ENCODE results near the gene DMXL1.
"Not testable (repeated sequence)": the region's sequence is repeated elsewhere in the genome, so short reads cannot be mapped to it uniquely, and the experiment has no call there.

DMXL1 gene

DNA sequence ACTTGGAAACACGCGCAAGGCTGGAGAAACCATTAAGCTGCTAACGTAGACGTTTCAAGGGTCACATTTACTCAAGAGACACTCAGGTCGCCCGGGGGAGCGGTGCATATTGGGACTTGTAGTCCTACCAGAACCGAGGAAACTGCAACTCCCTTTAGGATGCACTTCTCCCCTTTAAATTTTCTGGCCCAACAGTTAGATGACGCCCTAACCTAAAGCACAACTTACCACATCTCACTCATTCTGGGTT is 384 bp upstream of the DMXL1 start:
- no peak for DNase-seq (ENCODE audit: low read depth)

GRCh38 chr5:119071561-119071995 is 691 bp downstream of the DMXL1 start:
- no peak for DNase-seq (ENCODE audit: low read depth)

- no peak for DNase-seq (ENCODE audit: low read depth)
Measured at GRCh38 chr5:119072496-119072895, 1.6 kb downstream of the DMXL1 start.

DNA sequence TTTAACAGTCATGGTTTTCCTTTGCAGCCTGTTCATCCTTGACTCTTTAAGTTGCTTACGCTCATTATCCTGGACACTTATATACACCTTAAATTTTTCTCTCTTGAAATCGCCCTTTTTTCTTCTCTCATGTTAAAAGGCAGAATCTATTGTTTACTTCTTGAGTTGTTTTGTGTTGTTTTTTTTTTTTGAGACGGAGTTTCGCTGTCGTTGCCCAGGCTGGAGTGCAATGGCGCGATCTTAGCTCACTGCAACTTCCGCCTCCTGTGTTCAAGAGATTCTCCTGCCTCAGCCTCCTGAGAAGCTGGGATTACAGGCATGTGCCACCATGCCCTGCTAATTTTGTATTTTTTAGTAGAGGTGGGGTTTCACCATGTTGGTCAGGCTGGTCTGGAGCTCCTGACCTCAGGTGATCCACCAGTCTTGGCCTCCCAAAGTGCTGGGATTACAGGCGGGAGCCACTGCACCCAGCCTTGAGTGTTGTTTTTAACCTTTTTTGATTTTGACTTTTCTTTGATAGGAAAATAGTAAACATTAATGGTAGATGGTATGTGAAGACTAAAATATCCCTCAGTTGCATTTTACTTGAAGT is 3.0 kb downstream of the DMXL1 start:
- DNase-seq (ENCODE audit: low read depth) = not testable (repeated sequence)

- DNase-seq (ENCODE audit: low read depth) = no peak
Measured at GRCh38 chr5:119074419-119074818, 3.5 kb downstream of the DMXL1 start.

DNA sequence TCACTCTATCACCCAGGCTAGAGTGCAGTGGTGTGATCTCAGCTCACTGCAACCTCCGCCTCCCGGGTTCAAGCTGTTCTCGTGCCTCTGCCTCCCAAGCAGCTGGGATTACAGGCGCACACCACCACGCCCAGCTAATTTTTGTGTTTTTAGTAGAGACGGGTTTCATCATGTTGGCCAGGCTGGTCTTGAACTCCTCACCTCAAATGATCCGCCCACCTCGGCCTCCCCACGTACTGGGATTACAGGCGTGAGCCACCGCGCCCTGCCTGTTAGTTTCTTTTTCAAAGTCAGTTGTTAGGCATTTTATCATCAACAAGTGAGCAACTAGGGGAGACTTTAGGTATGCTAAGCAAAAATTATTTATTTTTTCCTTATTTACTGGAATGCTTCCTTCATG is 4.4 kb downstream of the DMXL1 start:
- not testable (repeated sequence) for DNase-seq (ENCODE audit: low read depth)

DNA sequence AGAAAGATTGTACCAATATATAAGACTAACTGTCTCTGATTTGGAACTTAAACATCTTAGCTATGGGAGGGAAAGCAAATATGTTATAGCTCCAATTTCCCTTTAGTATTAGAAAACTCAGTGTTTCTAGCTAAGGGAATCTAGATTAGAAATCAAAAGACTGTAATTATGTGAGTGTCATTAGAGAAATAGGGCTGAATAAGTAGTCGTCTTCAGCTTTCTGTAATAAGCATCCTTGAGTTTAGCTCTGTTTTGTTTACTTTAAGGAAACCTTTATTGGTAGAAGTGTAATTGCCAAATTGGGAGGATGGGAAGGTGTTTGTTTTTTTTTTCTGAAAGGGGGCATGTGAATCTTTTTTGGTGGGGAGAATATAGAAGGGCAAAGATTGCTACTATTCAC is 5.2 kb downstream of the DMXL1 start:
- no peak for DNase-seq (ENCODE audit: low read depth)

DNA sequence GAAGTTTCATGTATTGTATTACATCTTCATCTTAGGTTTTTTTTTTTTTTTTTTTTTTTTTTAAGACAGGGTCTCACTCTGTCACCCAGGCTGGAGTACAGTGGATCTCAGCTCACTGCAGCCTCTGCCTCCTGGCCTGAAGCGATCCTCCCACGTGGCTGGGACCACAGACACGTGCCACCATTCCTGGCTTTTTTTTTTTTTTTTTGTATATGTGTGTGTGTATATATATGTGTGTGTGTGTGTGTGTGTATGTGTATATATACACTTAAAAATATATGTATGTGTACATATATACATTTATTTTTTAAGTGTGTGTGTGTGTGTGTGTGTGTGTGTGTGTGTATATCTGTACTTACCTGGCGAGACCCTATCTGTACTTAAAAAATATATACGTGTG is 6.6 kb downstream of the DMXL1 start:
- no peak for DNase-seq (ENCODE audit: low read depth)

GRCh38 chr5:119078071-119078846 is 7.4 kb downstream of the DMXL1 start:
- DNase-seq (ENCODE audit: low read depth) = no peak

DNA sequence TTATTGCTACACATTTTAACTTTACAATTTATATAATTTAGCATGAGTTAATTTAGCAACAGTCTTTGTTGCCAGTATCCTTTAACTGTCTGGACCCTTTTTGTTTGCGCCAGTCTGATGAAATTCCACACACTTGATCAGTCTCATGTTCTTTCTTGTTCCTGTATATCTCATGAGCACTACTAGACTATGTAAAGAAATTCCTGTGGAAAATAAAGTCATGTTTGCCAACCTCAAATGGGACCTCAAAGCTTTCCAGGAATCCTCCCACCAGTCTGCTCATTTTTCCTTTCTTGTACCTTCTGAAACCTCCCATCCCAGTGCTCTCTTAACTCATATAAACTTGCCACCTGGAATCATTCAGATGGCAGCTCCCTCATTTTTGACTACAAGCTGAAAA is 8.0 kb downstream of the DMXL1 start:
- DNase-seq (ENCODE audit: low read depth) = no peak

DNA sequence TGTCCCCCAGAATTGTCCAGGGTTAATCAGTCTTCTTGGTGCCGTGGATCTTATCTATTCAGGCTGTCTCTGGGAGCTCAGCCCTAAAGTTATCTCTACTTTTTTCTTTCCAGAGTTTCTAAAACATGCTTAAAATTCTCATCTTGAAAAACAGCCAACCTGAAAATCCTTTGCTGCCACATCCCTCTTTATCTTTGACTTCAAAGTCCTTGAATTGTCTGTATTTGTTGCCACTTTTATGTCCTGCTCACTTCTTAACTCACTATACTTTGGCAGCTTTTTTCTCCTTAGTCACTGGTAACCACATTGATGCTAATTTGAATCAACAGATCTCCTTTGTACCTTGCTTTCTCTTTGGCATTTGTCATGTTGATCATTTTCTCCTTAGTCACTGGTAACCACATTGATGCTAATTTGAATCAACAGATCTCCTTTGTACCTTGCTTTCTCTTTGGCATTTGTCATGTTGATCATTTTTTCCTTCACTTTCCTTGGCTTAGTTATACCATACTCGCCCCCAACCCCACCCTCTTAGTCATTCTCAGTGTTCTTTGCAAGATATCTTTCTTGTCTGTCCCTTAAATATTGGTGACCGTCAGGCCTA is 8.5 kb downstream of the DMXL1 start:
- no peak for DNase-seq (ENCODE audit: low read depth)

GRCh38 chr5:119080936-119081335 is 10.0 kb downstream of the DMXL1 start:
- no peak for DNase-seq (ENCODE audit: low read depth)

DNA sequence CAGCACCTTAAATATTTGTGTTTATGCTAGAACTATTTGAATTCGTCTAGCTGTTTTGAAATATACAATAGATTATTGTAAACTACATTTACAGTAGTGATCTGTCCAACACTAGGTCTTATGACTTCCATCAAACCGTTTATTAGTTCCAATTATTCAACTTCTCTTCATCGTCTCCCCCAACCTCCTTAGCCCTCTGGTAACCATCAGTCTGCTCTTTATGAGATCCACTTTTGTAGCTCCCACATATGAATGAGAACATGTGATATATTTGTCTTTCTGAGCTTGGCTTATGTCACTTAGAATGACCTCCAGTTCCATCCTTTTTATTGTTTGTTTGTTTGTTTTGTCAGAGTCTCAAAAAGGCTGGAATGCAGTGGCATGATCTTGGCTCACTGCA is 11.8 kb downstream of the DMXL1 start:
- DNase-seq (ENCODE audit: low read depth) = no peak

DNA sequence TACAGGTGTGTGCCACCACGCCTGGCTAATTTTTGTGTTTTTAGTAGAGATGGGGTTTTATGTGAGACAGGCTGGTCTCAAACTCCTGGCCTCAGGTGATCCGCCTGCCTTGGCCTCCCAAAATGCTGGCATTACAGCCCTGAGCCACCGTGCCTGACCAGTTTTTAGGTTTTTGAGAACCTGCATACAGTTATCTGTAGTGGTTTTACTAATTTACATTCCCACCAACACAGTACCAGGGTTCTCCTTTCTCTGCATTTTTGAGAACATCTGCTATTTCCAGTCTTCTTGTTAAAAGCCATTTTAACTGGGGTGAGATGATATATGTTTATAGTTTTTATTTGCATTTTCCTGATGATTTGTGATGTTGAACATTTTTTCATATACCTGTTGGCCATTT is 12.8 kb downstream of the DMXL1 start:
- no peak for DNase-seq (ENCODE audit: low read depth)

DNA sequence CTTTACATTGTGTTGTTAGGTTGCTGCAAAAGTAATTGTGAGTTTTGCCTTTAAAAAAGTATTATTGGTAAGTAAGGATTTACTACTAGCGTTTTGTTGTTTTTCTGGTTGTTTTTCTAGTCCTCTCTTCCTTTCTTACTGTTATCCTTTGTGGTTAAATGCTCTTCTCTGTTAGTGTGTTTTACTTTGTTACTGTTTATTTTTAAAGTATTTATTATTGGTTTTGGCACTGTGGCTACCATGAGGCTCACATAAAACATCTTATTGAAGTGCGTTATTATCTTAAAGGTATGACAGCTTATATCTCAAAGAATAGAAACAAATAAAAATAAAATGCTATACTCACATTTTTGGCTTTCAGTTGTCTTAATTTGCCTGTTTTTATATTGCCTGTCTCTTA is 17.6 kb downstream of the DMXL1 start:
- DNase-seq (ENCODE audit: low read depth) = no peak

GRCh38 chr5:119095611-119096010 is 24.7 kb downstream of the DMXL1 start:
- DNase-seq (ENCODE audit: low read depth) = no peak

- DNase-seq (ENCODE audit: low read depth) = no peak
Measured at GRCh38 chr5:119105971-119106370, 35.1 kb downstream of the DMXL1 start.

DNA sequence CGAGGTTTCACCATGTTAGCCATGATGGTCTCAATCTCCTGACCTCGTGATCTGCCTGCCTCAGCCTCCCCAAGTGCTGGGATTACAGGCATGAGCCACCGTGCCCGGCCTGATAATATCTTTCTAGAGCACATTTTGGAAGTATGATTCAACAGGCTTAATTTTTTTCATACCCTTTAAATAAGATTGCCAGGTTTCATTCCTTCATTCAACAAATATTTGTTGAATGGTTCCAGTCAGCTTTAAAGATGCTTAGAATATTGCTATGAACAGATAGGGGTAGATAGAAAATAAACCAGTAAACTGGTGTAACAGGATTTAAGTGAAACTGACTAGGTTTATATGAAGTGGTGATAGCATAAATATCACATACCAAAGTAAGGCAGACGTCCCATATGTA is 41.3 kb downstream of the DMXL1 start:
- DNase-seq (ENCODE audit: low read depth) = no peak

DNA sequence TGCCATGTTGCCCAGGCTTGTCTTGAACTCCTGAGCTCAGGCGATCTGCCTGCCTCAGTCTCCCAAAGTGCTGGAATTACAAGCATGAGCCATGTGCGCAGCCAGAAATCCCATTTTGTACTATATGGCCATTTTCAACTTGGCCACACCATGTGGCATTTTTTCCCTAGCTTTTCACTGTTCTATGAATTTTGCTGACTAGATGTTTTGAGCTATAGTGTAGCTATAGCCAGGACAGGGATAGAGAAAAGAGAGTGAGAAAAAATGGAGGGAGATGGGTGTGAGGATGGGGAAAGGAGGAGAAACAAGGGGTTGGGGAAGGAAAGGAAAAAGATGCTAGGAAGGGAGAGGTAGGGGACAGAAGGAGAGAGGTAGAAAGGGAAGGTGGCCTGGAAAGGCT is 46.4 kb downstream of the DMXL1 start:
- no peak for DNase-seq (ENCODE audit: low read depth)

GRCh38 chr5:119118000-119118399 is 47.1 kb downstream of the DMXL1 start:
- DNase-seq (ENCODE audit: low read depth) = no peak

GRCh38 chr5:119120893-119121292 is 50.0 kb downstream of the DMXL1 start:
- DNase-seq (ENCODE audit: low read depth) = no peak

- DNase-seq (ENCODE audit: low read depth) = not testable (repeated sequence)
Measured at GRCh38 chr5:119122474-119122873, 51.6 kb downstream of the DMXL1 start.

- DNase-seq (ENCODE audit: low read depth) = no peak
Measured at GRCh38 chr5:119123280-119123679, 52.4 kb downstream of the DMXL1 start.

- no peak for DNase-seq (ENCODE audit: low read depth)
Measured at GRCh38 chr5:119129770-119130169, 58.9 kb downstream of the DMXL1 start.

Data from activated T-helper 9 cell treated with anti-CD3 and anti-CD28 coated beads, Interleukin-2, amount 50 U/mL, for 16 hours (primary cell).